ENCODE data around the gene KLHDC7A.

GRCh38 chr1:18491168-18491567 lies 10.4 kb downstream of the KLHDC7A start:
- TF ChIP-seq EZH2 (IDR thresholded peaks at IDR 0.05; ENCODE audit: low read depth) (no peak), CTCF (conservative IDR thresholded peaks at IDR 0.05) (no peak)

All from PC-9 (cell line).